Measurements from ENCODE around the gene C2orf49.

DNA sequence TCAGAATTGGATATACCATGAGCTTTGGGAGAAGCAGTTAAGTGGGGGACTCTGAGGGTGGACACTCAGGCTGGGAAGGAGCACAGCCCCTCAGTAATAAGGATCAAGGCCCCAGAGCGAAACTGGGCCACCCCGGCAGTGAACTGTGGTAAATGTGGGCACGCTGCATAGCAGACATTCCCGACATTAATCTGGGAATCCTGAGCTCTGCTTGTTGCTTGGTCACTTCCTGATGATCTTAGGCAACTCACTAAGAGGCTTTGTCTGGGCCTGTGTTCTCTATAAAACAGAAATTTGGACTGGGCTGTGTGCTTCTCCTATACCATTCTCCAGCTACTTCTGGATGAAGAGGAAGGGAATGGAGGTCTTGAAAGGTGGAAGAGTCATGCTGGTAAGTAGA, 12.6 kb upstream of the C2orf49 start:
- no peak for TF ChIP-seq POLR2A (IDR thresholded peaks at IDR 0.05; ENCODE audit: low read length)
- no peak for TF ChIP-seq GATA1 (IDR thresholded peaks at IDR 0.05; ENCODE audit: low read depth, low read length)

Data from erythroblast (primary cell).